GM12873 (cell line): Measurements from ENCODE around the gene MTSS2.

Source experiments
- CTCF ChIP-seq: IDR thresholded peaks from 2 replicates; pipeline ENCODE4 v1.5.1; 2012; ENCODE audit warnings: low read depth, mild to moderate bottlenecking, moderate library complexity, low read length, control low read depth; ENCODE audit not compliant: insufficient read depth; ENCODE audit errors: missing control alignments

MTSS2 gene

GRCh38 chr16:70659953-70660671 lies 25.7 kb downstream of the MTSS2 start:
- TF ChIP-seq CTCF: no peak

- no peak for TF ChIP-seq CTCF
Observed at GRCh38 chr16:70659546-70659945, 26.3 kb downstream of the MTSS2 start.

GRCh38 chr16:70658921-70659320 lies 26.9 kb downstream of the MTSS2 start:
- no peak for TF ChIP-seq CTCF

- TF ChIP-seq CTCF: no peak
Observed at GRCh38 chr16:70657956-70658355, 27.9 kb downstream of the MTSS2 start.

- no peak for TF ChIP-seq CTCF
Observed at GRCh38 chr16:70656712-70657263, 29.1 kb downstream of the MTSS2 start.

GRCh38 chr16:70656065-70656711 lies 29.7 kb downstream of the MTSS2 start:
- no peak for TF ChIP-seq CTCF
